ENCODE data around the gene TBC1D32. TPM values are rescaled to one million over a fixed set of nuclear protein-coding genes. Genes with fewer than 3 reads are reported as not detected.

Gene TBC1D32
- total RNA-seq, 1 experiment from 2014 or later, result 9.0 TPM

DNA sequence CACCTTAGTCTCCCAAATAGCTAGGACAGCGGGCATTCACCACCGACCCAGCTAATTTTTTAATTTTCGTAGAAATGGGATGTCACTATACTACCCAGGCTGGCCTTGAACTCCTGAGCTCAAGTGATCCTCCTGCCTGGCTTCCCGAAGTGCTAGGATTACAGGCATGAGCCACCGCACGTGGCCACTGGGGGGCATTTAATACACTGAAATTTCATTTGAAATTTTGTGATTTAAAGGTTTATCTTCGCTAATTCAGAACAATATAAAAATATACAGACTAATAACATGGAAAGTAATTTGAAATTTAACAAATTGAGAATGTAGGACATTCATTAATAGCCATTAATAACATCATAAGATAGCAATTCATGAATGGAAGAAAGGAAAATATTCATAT, 20.5 kb upstream of the TBC1D32 start:
- H2AK5ac ChIP-seq (ENCODE audit: insufficient read length, low read length), result no peak overlapping the region
- H3K14ac ChIP-seq (ENCODE audit: insufficient read depth, low read length), result no peak overlapping the region
- no peaks in the 10 kb centered on the region for H3K27me3 ChIP-seq (ENCODE audit: insufficient read depth, low read length)
- H3K9ac ChIP-seq (ENCODE audit: extremely low read depth, insufficient read length, low read length), result no peak overlapping the region
- no peak overlapping the region for H3K18ac ChIP-seq (ENCODE audit: insufficient read length, low read depth, low read length)
- H2BK12ac ChIP-seq (ENCODE audit: insufficient read length, low read depth, low read length), result no peak overlapping the region
- H3K4me2 ChIP-seq (ENCODE audit: insufficient read depth, insufficient read length, low read length), result no peak overlapping the region
- H3K79me1 ChIP-seq (ENCODE audit: insufficient read depth, low read depth, low read length, poor library complexity, severe bottlenecking), result no peaks in the 10 kb centered on the region
- no peak overlapping the region for H2BK20ac ChIP-seq (ENCODE audit: low read depth, low read length, poor library complexity, severe bottlenecking)
- peak; percentile 64 for TF ChIP-seq CTCF (conservative IDR thresholded peaks at IDR 0.05)
- H3K23ac ChIP-seq (ENCODE audit: insufficient read length, low read depth, low read length), result no peak overlapping the region
- H3K56ac ChIP-seq (ENCODE audit: insufficient read length, low read depth, low read length), result no peak overlapping the region
- no peak overlapping the region for H2BK15ac ChIP-seq (ENCODE audit: low read depth, low read length)
- no peaks in the 10 kb centered on the region for H3K79me2 ChIP-seq (ENCODE audit: insufficient read depth, low read length)
- Mint-ChIP-seq H3K4me1 (peaks cover 8 to 12% of the 10 kb centered on the region in 2 experiments), H3K36me3 (ENCODE audit: insufficient read depth in 1 of 3, low read depth in 3 of 3) (no peaks in the 10 kb centered on the region), H3K4me3 (no peak overlapping the region), H3K27me3 (ENCODE audit: low read depth) (no peaks in the 10 kb centered on the region), H3K27ac (no peak overlapping the region), H3K9me3 (no peaks in the 10 kb centered on the region)
- H2BK5ac ChIP-seq (ENCODE audit: insufficient read length, low read length), result no peak overlapping the region
- H3K23me2 ChIP-seq (ENCODE audit: insufficient read length, low read depth, low read length, poor library complexity, severe bottlenecking), result no peaks in the 10 kb centered on the region
- no peak overlapping the region for H2BK120ac ChIP-seq (ENCODE audit: low read depth, low read length, poor library complexity, severe bottlenecking)
- WGBS (ENCODE audit: extremely low coverage, insufficient read length, low lambda C conversion rate), result no CpG with 5 or more reads among the region's 7 CpGs
- H2AFZ ChIP-seq (ENCODE audit: low read length), result no peak overlapping the region
- no peak overlapping the region for H4K91ac ChIP-seq (ENCODE audit: insufficient read length, low read depth, low read length)
- no peak overlapping the region for H4K5ac ChIP-seq (ENCODE audit: insufficient read length, low read depth, low read length)
- H3K9me3 ChIP-seq (ENCODE audit: control insufficient read depth, low read depth, low read length), result no peaks in the 10 kb centered on the region
- H3K4ac ChIP-seq (ENCODE audit: low read depth, low read length), result no peak overlapping the region
- H3T11ph ChIP-seq (ENCODE audit: low read length), result no peak overlapping the region
- H4K20me1 ChIP-seq (ENCODE audit: control insufficient read depth, insufficient read depth, insufficient read length), result no peaks in the 10 kb centered on the region
- no peaks in the 10 kb centered on the region; the same call in 1 of the 2 replicates for H3K4me1 ChIP-seq (ENCODE audit: insufficient read depth, low read length)
- H3K27ac ChIP-seq (ENCODE audit: insufficient read length, low read depth, low read length), result no peak overlapping the region
- no peak overlapping the region for H4K8ac ChIP-seq (replicated peaks; ENCODE audit: insufficient read length, low read depth, low read length)
- DNase-seq, result no peak
